IMR-90 (cell line): ENCODE results near the gene SNX27. TPM values are rescaled to one million over a fixed set of nuclear protein-coding genes. Genes with fewer than 3 reads are reported as not detected.

ENCODE experiments used
- ATAC-seq: fragments of 200-7000 bp; cut with Tn5 transposase; 2 replicates; pipeline ENCODE4 v1.9.1; 2020; ENCODE audit warnings: low read depth, mild to moderate bottlenecking, moderate library complexity
- BruUV-seq: library from RNA; stranded (reverse); fragments of 400-500 nt; replicated peaks from 2 replicates; lab custom pipeline; 2021; lab: Mats Ljungman, UMichigan
- CTCF ChIA-PET: fragments of 300-600 bp; formaldehyde crosslinking; extraction: SDS; loops from one replicate; lab custom pipeline; 2021; ENCODE audit warnings: antibody characterized with exemption; lab: Yijun Ruan, JAX
- POLR2A ChIA-PET: fragments of 300-600 bp; sonication (Branson Sonifier 250); formaldehyde crosslinking; loops from one replicate; lab custom pipeline; 2022; ENCODE audit warnings: antibody characterized with exemption; ENCODE audit not compliant: unreplicated experiment; lab: Charles Lee
- DNase-seq: peaks from one replicate; pipeline ENCODE4 v3.0.0; 2013
- H2AFZ ChIP-seq: replicated peaks from 2 replicates; pipeline ENCODE3; 2013; ENCODE audit warnings: low read length, mild to moderate bottlenecking; ENCODE audit not compliant: poor library complexity
- H2AK5ac ChIP-seq: 2 replicates; pipeline ENCODE4 v1.6.1; 2013; ENCODE audit warnings: low read depth, low read length, inconsistent platforms
- H2AK9ac ChIP-seq: replicated peaks from 2 replicates; pipeline ENCODE3; 2013; ENCODE audit warnings: mild to moderate bottlenecking, low read depth, low read length, moderate library complexity; ENCODE audit not compliant: poor library complexity
- H2BK120ac ChIP-seq: 2 replicates; pipeline ENCODE4 v1.6.1; 2013; ENCODE audit warnings: low read depth, low read length, inconsistent platforms
- H2BK15ac ChIP-seq: 3 replicates; pipeline ENCODE4 v1.6.1; 2013; ENCODE audit warnings: low read depth, low read length, inconsistent platforms
- H2BK20ac ChIP-seq: 2 replicates; pipeline ENCODE4 v1.6.1; 2013; ENCODE audit warnings: low read depth, mild to moderate bottlenecking, inconsistent platforms, low read length, moderate library complexity
- H2BK5ac ChIP-seq: 2 replicates; pipeline ENCODE4 v1.6.1; 2013; ENCODE audit warnings: mild to moderate bottlenecking, low read depth, low read length, inconsistent platforms; ENCODE audit not compliant: poor library complexity, severe bottlenecking
- H3K14ac ChIP-seq: replicated peaks from 2 replicates; pipeline ENCODE4 v1.6.1; 2013; ENCODE audit warnings: low read depth, low read length, inconsistent platforms
- H3K18ac ChIP-seq: 2 replicates; pipeline ENCODE4 v1.6.1; 2013; ENCODE audit warnings: low read depth, low read length, control low read depth
- H3K23ac ChIP-seq: 2 replicates; pipeline ENCODE4 v1.6.1; 2013; ENCODE audit warnings: low read depth, low read length, inconsistent platforms
- H3K27ac ChIP-seq: 2 replicates; pipeline ENCODE4 v1.5.1; 2013; ENCODE audit warnings: mild to moderate bottlenecking, control low read depth, low read length; ENCODE audit not compliant: insufficient read depth
- H3K27me3 ChIP-seq: 2 replicates; pipeline ENCODE4 v1.6.1; 2013; ENCODE audit warnings: low read length; ENCODE audit not compliant: control insufficient read depth, insufficient read depth
- H3K36me3 ChIP-seq: 2 replicates; pipeline ENCODE4 v1.6.1; 2013; ENCODE audit warnings: low read length, mixed read lengths; ENCODE audit not compliant: control insufficient read depth, insufficient read depth
- H3K4ac ChIP-seq: 2 replicates; pipeline ENCODE4 v1.6.1; 2013; ENCODE audit warnings: low read depth, low read length, inconsistent platforms
- H3K4me1 ChIP-seq: 2 replicates; pipeline ENCODE4 v1.6.1; 2013; ENCODE audit warnings: low read length, mixed read lengths; ENCODE audit not compliant: control insufficient read depth, insufficient read depth
- H3K4me2 ChIP-seq: 2 replicates; pipeline ENCODE4 v1.6.1; 2013; ENCODE audit warnings: low read depth, mild to moderate bottlenecking, control low read depth, low read length, moderate library complexity
- H3K4me3 ChIP-seq: 2 replicates; pipeline ENCODE4 v1.5.1; 2013; ENCODE audit warnings: low read depth, mild to moderate bottlenecking, control low read depth, low read length, moderate library complexity; ENCODE audit not compliant: insufficient read depth
- H3K56ac ChIP-seq: 2 replicates; pipeline ENCODE4 v1.6.1; 2013; ENCODE audit warnings: low read length, inconsistent platforms; ENCODE audit not compliant: insufficient read depth; ENCODE audit errors: extremely low read depth
- H3K79me1 ChIP-seq, 2 experiments: 2 replicates each; pipeline ENCODE4 v1.6.1; 2013; ENCODE audit warnings: low read length in 2 of 2, inconsistent platforms in 1 of 2, low read depth in 1 of 2
- H3K9ac ChIP-seq: 2 replicates; pipeline ENCODE4 v1.6.1; 2013; ENCODE audit warnings: low read depth, low read length, control low read depth
- H3K9me1 ChIP-seq: 2 replicates; pipeline ENCODE4 v1.6.1; 2013; ENCODE audit warnings: low read length, inconsistent platforms; ENCODE audit not compliant: insufficient read depth
- H3K9me3 ChIP-seq: 2 replicates; pipeline ENCODE4 v1.6.1; 2013; ENCODE audit warnings: low read length; ENCODE audit not compliant: control insufficient read depth, insufficient read depth
- H4K20me1 ChIP-seq: 2 replicates; pipeline ENCODE4 v1.6.1; 2013; ENCODE audit warnings: low read length, inconsistent platforms; ENCODE audit not compliant: insufficient read depth
- H4K5ac ChIP-seq: 2 replicates; pipeline ENCODE4 v1.6.1; 2013; ENCODE audit warnings: mild to moderate bottlenecking, low read depth, low read length, control low read depth
- H4K8ac ChIP-seq, 2 experiments: 2 replicates each; pipeline ENCODE4 v1.6.1; 2013; ENCODE audit warnings: low read depth in 2 of 2, low read length in 2 of 2, control low read depth in 1 of 2, inconsistent platforms in 1 of 2
- H4K91ac ChIP-seq: 2 replicates; pipeline ENCODE4 v1.6.1; 2013; ENCODE audit warnings: low read depth, low read length, inconsistent platforms; ENCODE audit not compliant: insufficient read depth
- BHLHE40 ChIP-seq: fragments of 150-350 bp; IDR thresholded peaks from 2 replicates; pipeline ENCODE4 v1.6.1; 2016; ENCODE audit warnings: mild to moderate bottlenecking, low read depth, low read length
- CEBPB ChIP-seq: IDR thresholded peaks from 2 replicates; pipeline ENCODE4 v1.6.1; 2012; ENCODE audit warnings: low read depth, low read length, improper control_type of control experiment
- FOS ChIP-seq: fragments of 150-350 bp; IDR thresholded peaks from 2 replicates; pipeline ENCODE4 v1.6.1; 2016; ENCODE audit warnings: low read depth, low read length
- MAZ ChIP-seq: IDR thresholded peaks from 2 replicates; pipeline ENCODE4 v1.6.1; 2012; ENCODE audit warnings: low read depth, mild to moderate bottlenecking, low read length, improper control_type of control experiment, moderate library complexity, borderline replicate concordance
- POLR2A ChIP-seq: IDR thresholded peaks from 2 replicates; pipeline ENCODE4 v1.6.1; 2012; ENCODE audit warnings: mild to moderate bottlenecking, low read depth, low read length
- RAD21 ChIP-seq: IDR thresholded peaks from 2 replicates; pipeline ENCODE4 v1.6.1; 2012; ENCODE audit warnings: low read length, improper control_type of control experiment
- RCOR1 ChIP-seq: IDR thresholded peaks from 2 replicates; pipeline ENCODE4 v1.6.1; 2012; ENCODE audit warnings: mild to moderate bottlenecking, low read length, improper control_type of control experiment; ENCODE audit not compliant: insufficient replicate concordance
- RFX5 ChIP-seq: IDR thresholded peaks from 2 replicates; pipeline ENCODE4 v1.8.0; 2012; ENCODE audit warnings: low read depth, mild to moderate bottlenecking, low read length, moderate library complexity
- SMC3 ChIP-seq: fragments of 150-350 bp; IDR thresholded peaks from 2 replicates; pipeline ENCODE4 v1.6.1; 2016; ENCODE audit warnings: low read depth, mild to moderate bottlenecking, antibody characterized with exemption, low read length, moderate library complexity
- WGBS, 2 experiments: methylation state at CpG; one replicate each; pipeline versions ENCODE4 v1.1.5 to v1.1.7; 2013; ENCODE audit warnings: missing lambda C conversion rate in 2 of 2; ENCODE audit not compliant: insufficient read length in 1 of 2; ENCODE audit errors: extremely low coverage in 2 of 2; 5-methylcytosine and 5-hydroxymethylcytosine counted together
- dilution Hi-C: fragments of 300-500 bp; cut with HindIII; formaldehyde crosslinking; loops from one replicate; pipeline ENCODE4 v1.14.3; 2018; ENCODE audit warnings: low sequenced_read_pairs; ENCODE audit not compliant: unreplicated experiment
- in situ Hi-C: fragments of 300-500 bp; cut with MboI; formaldehyde crosslinking; loops from 3 replicates; pipeline ENCODE4 v1.14.3; 2019; ENCODE audit warnings: low sequenced_read_pairs, inconsistent platforms, mixed read lengths
- intact Hi-C: fragments of 100-400 bp; cut with micrococcal nuclease; formaldehyde crosslinking; loops from 2 replicates; pipeline ENCODE4 v1.10.0; 2022
- polyA plus RNA-seq, 3 experiments: library from polyadenylated mRNA; depleted of rRNA; stranded (reverse); fragments of >200 nt; gene quantifications; 2 replicates each; pipeline ENCODE4 v1.2.3, GENCODE V29; 2012; ENCODE audit warnings: low replicate concordance in 1 of 3
- total RNA-seq: library from RNA; depleted of rRNA; stranded (reverse); fragments of >200 nt; gene quantifications from 2 replicates; pipeline ENCODE4 v1.2.3, GENCODE V29; 2012
- TF ChIP-seq, protein P1 (sequence below): fragments of 150-350 bp; IDR thresholded peaks from 2 replicates; pipeline ENCODE4 v1.6.1; 2017; ENCODE audit warnings: mild to moderate bottlenecking, antibody characterized with exemption, low read length, low read depth
- TF ChIP-seq, protein P2 (sequence below): conservative IDR thresholded peaks from 2 replicates; pipeline ENCODE4 v1.5.1; 2012; ENCODE audit warnings: mild to moderate bottlenecking, low read depth, low read length, improper control_type of control experiment

The SNX27 gene
- total and polyA plus RNA-seq, 2 of the 4 experiments (the other 2 are of a cell fraction): 12.3 to 25.6 TPM

DNA sequence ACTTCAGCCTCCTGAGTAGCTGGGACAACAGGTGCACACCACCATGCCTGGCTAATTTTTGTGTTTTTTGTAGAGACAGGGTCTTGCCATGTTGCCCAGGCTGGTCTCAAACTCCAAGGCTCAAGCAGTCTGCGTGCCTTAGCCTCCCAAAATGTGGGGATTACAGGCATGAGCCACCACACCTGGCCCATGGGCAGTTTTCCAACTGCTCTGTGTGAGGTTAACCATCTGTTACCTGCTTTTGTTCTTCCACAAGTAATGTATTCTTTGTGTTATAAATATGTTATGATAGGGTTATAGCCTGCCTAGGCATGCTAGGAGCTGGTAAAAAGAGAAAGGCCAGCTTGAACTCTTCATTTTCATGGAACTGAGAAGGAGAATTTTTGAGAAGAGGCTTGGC lies 41.0 kb upstream of the SNX27 start:
- Histone ChIP-seq H4K91ac (no peak overlapping the region), H3K9me3 (no peaks in the 10 kb centered on the region), H3K27me3 (no peaks in the 10 kb centered on the region), H3K36me3 (peaks cover 41% of the 10 kb centered on the region), H3K56ac (no peak overlapping the region), H2BK120ac (no peak overlapping the region), H2BK5ac (no peak overlapping the region), H3K4me3 (no peak overlapping the region), H2AK9ac (no peak overlapping the region), H3K4me2 (no peak overlapping the region), H3K14ac (no peak overlapping the region), H4K8ac (no peak overlapping the region), H3K9me1 (peaks cover 15% of the 10 kb centered on the region), H2BK15ac (no peak overlapping the region), H3K4me1 (peaks cover 3% of the 10 kb centered on the region), H3K23ac (no peak overlapping the region), H4K20me1 (no peaks in the 10 kb centered on the region; the same call in 1 of the 2 replicates), H3K27ac (no peak overlapping the region), H2AFZ (no peak overlapping the region), H3K18ac (no peak overlapping the region), H3K4ac (no peak overlapping the region), H4K5ac (no peak overlapping the region), H3K79me1 (peaks cover 0 to 25% of the 10 kb centered on the region in 2 experiments; a peak in 2 of 4 replicates), H2AK5ac (no peak overlapping the region), H3K9ac (no peak overlapping the region), H2BK20ac (no peak overlapping the region)
- TF ChIP-seq, protein P1, sequence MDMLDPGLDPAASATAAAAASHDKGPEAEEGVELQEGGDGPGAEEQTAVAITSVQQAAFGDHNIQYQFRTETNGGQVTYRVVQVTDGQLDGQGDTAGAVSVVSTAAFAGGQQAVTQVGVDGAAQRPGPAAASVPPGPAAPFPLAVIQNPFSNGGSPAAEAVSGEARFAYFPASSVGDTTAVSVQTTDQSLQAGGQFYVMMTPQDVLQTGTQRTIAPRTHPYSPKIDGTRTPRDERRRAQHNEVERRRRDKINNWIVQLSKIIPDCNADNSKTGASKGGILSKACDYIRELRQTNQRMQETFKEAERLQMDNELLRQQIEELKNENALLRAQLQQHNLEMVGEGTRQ: no peak
- TF ChIP-seq RFX5: no peak
- TF ChIP-seq RAD21: no peak
- TF ChIP-seq, protein P2, sequence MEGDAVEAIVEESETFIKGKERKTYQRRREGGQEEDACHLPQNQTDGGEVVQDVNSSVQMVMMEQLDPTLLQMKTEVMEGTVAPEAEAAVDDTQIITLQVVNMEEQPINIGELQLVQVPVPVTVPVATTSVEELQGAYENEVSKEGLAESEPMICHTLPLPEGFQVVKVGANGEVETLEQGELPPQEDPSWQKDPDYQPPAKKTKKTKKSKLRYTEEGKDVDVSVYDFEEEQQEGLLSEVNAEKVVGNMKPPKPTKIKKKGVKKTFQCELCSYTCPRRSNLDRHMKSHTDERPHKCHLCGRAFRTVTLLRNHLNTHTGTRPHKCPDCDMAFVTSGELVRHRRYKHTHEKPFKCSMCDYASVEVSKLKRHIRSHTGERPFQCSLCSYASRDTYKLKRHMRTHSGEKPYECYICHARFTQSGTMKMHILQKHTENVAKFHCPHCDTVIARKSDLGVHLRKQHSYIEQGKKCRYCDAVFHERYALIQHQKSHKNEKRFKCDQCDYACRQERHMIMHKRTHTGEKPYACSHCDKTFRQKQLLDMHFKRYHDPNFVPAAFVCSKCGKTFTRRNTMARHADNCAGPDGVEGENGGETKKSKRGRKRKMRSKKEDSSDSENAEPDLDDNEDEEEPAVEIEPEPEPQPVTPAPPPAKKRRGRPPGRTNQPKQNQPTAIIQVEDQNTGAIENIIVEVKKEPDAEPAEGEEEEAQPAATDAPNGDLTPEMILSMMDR: no peak
- TF ChIP-seq POLR2A: no peak
- no peak for TF ChIP-seq CEBPB
- TF ChIP-seq BHLHE40: no peak
- no peak for TF ChIP-seq RCOR1
- TF ChIP-seq FOS: no peak
- TF ChIP-seq MAZ: no peak
- no peak for TF ChIP-seq SMC3
- ChIA-PET POLR2A (no interaction called here), CTCF (no interaction called here)
- no peak for DNase-seq
- BruUV-seq: no TSS peak
- dilution Hi-C loops: no loop called here
- intact Hi-C loops: no loop called here
- in situ Hi-C loops: no loop called here
- WGBS, 2 experiments: no CpG with 5 or more reads among the region's 1 CpG
- ATAC-seq: no peak
